Astrocyte (in vitro differentiated cells and primary cell): Measurements from ENCODE around the gene CBLN3.

Source experiments
- EZH2 ChIP-seq: IDR thresholded peaks from 2 replicates; pipeline ENCODE4 v1.6.1; 2012; ENCODE audit warnings: mild to moderate bottlenecking, low read length, inconsistent platforms; ENCODE audit not compliant: insufficient read depth
- TF ChIP-seq, protein P1 (sequence below): IDR thresholded peaks from 2 replicates; pipeline ENCODE4 v1.5.1; 2011; ENCODE audit warnings: low read depth, mild to moderate bottlenecking, inconsistent platforms, low read length, moderate library complexity; ENCODE audit not compliant: insufficient read depth

DNA sequence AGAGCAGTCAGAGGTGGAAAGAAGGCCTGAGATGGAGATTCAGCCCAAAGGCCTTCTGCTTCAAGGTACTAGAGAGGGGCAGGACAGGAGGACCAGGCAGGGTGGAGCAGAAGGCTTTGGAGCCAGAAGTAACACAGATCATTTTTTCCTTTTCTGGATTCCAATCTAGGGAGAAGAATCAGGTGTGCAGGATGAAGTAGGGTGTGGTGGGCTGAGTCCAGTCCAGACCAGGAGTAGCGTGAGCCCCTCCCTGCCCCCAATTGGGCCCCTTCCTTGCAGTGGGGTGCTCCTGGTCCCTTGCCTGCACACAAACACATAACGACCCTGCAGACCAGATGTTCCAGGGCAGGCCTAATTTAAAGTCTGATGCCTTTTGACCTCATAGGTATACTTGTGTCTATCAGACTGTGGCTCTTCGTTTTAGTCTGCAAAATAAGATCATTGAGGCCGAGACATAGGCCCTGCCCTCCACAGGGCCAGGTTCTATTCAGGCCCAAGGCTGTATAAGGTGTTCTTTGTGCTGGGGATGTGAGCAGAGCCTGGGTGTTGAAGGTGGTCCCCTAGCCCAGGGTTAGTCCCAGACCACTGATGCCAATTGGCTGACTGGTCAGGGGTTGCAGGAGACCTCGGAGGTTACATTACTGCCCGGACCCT is 31.7 kb downstream of the CBLN3 start:
- TF ChIP-seq, protein P1, sequence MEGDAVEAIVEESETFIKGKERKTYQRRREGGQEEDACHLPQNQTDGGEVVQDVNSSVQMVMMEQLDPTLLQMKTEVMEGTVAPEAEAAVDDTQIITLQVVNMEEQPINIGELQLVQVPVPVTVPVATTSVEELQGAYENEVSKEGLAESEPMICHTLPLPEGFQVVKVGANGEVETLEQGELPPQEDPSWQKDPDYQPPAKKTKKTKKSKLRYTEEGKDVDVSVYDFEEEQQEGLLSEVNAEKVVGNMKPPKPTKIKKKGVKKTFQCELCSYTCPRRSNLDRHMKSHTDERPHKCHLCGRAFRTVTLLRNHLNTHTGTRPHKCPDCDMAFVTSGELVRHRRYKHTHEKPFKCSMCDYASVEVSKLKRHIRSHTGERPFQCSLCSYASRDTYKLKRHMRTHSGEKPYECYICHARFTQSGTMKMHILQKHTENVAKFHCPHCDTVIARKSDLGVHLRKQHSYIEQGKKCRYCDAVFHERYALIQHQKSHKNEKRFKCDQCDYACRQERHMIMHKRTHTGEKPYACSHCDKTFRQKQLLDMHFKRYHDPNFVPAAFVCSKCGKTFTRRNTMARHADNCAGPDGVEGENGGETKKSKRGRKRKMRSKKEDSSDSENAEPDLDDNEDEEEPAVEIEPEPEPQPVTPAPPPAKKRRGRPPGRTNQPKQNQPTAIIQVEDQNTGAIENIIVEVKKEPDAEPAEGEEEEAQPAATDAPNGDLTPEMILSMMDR = no peak
- TF ChIP-seq EZH2 = no peak
